Measurements from ENCODE around the gene EYA2.

Gene EYA2

GRCh38 chr20:47007826-47008655, 113.4 kb downstream of the EYA2 start:
- DNase-seq (ENCODE audit: low spot score) = no peak

DNA sequence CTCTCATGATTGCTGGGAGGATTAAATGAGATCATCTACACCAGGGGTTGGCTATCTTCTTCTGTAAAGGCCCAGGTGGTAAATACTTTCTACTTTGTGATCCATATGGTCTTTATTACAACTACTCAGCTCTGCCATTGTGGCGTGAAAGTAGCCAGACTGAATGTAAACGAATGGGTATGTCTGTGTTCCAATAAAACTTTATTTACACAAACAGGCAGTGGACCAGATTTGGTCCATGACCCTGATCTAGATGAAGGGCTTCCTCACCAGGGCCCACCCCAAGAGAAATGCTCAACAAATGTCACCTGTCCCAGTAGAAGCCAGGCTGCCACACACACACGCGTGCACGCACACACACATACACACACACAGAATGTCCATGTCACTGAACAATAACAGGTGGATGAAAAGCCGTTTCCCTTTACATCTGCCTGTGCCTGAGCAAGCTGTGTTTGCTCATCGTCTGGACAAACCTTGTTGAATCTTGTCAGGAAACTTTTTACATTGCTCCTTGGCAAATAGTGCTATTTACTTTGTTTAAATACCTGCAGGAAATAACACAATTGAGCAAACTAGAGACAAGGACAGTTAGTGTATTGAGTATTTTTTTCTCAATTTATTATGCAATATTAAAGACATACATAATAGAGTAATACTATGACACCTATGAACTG, 114.3 kb downstream of the EYA2 start:
- DNase-seq (ENCODE audit: low spot score) = no peak

GRCh38 chr20:47009784-47010183, 115.1 kb downstream of the EYA2 start:
- no peak for DNase-seq (ENCODE audit: low spot score)

- DNase-seq (ENCODE audit: low spot score) = no peak
Measured at GRCh38 chr20:47011984-47012383, 117.3 kb downstream of the EYA2 start.

GRCh38 chr20:47013606-47014005, 119.0 kb downstream of the EYA2 start:
- DNase-seq (ENCODE audit: low spot score) = no peak

GRCh38 chr20:47016068-47016664, 121.5 kb downstream of the EYA2 start:
- DNase-seq (ENCODE audit: low spot score) = no peak

- no peak for DNase-seq (ENCODE audit: low spot score)
Measured at GRCh38 chr20:47018381-47018780, 123.7 kb downstream of the EYA2 start.

GRCh38 chr20:47019121-47019824, 124.6 kb downstream of the EYA2 start:
- DNase-seq (ENCODE audit: low spot score) = no peak

DNA sequence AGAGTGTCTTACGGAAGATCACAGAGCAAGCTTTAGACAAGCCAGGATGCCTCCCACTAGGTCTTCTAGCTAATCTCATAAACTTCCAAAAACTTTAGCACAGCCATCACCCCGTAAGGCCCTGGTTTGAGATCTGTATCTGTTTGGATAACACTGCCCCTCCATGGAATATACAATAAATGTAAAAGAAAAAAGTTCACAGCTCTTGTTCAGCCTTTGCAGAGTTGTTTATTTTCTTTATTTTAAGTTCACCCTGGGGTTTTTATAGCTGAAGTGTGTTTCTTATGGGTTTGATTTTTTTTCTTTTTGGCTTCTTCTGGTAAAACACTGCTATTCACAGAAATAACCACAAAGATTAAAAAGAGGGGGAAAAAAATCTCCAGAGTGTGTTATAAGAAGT, 125.6 kb downstream of the EYA2 start:
- peak; percentile 15 for DNase-seq (ENCODE audit: low spot score)

- no peak for DNase-seq (ENCODE audit: low spot score)
Measured at GRCh38 chr20:47021850-47022249, 127.2 kb downstream of the EYA2 start.

GRCh38 chr20:47024461-47024937, 129.9 kb downstream of the EYA2 start:
- DNase-seq (ENCODE audit: low spot score) = no peak

DNA sequence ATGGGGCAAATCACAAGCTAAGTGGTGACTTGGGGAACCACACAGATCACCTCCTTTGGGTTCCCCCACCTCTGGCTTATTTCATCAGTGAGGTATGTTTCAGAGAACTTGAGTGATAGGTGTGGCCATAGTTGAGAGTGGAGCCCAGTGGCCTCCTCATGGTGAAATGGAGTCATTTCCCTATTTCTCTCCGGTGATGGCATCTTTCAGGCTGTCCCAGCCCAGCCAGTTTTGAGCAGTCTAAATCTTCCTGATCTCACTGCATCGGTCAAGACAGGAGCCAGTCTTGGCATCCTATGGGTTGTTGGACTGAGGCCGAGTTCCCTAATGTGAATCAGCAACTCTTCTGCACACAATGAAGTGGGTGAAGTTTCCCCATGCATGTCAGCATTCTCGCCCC, 132.4 kb downstream of the EYA2 start:
- DNase-seq (ENCODE audit: low spot score) = no peak

- DNase-seq (ENCODE audit: low spot score) = no peak
Measured at GRCh38 chr20:47027456-47027855, 132.8 kb downstream of the EYA2 start.

- no peak for DNase-seq (ENCODE audit: low spot score)
Measured at GRCh38 chr20:47028487-47028886, 133.8 kb downstream of the EYA2 start.

GRCh38 chr20:47029845-47030244, 135.2 kb downstream of the EYA2 start:
- no peak for DNase-seq (ENCODE audit: low spot score)

- DNase-seq (ENCODE audit: low spot score) = no peak
Measured at GRCh38 chr20:47030271-47030810, 135.7 kb downstream of the EYA2 start.

DNA sequence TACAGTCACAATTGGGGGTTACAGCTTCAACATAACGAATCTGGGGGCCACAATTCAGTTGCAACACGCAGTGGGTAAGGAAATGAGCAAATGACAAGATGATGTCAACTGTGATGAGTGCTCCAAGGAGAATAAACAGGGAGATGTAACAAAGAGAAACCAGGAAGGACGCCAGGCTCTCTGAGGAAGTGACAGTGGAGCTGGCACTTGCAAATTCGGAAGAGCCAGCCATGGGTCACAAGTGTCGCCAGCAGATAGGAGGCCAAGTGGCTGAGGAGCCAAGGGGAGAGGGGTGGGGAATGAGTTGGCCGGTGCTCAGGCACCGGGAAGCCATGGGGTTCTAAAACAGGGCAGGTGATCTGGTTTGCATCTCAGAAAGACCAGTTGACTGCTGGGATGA, 136.4 kb downstream of the EYA2 start:
- no peak for DNase-seq (ENCODE audit: low spot score)

GRCh38 chr20:47031821-47032220, 137.2 kb downstream of the EYA2 start:
- no peak for DNase-seq (ENCODE audit: low spot score)

DNA sequence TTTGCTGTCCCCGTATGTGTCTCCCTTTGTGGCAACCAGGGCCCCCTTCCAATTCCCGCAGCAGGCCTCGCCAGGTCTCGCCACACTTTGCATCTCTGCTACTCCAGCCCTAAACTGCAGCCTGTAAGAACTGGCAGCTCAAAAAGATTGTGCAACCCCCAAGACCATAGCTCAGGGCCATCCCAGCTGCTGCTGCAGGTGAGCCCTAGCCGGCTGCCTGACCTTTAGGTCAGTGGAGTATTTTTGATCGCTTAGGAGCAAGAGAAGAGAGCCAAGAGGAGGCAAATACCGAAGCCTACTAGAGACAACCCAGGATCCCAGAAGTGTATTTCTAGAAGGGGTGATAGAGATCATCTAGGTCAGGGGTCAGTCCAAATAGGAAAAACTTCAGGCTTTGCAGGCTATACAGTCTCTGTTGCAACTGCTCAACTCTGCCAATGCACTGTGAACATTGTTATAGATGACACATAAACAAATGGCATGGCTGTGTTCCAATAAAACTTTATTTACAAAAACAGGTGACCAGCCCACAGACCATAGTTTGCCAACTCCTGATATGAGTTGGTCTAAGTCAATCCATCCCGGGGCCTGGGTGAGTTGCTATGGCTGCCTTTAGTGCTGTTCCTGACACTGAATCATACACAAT, 138.4 kb downstream of the EYA2 start:
- DNase-seq (ENCODE audit: low spot score) = peak; percentile 4

DNA sequence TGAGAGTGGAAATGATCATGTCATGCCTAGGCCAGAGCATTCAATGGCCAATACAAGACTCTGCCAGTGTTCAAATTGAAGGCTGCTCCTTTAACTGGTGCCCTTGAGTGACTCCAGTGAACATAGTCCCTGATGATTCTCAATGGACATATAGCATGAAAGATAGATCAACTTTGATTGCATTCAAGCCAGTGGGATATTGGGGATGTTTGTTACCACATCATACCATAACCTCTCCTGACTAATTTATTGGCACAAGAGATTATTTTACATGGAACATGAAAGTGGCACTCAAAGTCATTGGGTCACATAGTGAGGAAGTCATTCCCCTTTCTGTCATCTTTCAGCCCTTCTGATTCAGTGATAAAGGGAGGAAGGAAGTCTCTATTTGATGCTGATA, 139.0 kb downstream of the EYA2 start:
- no peak for DNase-seq (ENCODE audit: low spot score)

GRCh38 chr20:47035026-47035590, 140.5 kb downstream of the EYA2 start:
- DNase-seq (ENCODE audit: low spot score) = no peak

Measured in RKO (cell line).